ENCODE measurements around the gene ENHO. TPM values are rescaled to one million over a fixed set of nuclear protein-coding genes. Genes with fewer than 3 reads are reported as not detected.

Gene ENHO
- polyA plus RNA-seq, 1 donor (not counting 4 experiments of a cell fraction or from before 2014, with no cell fraction given) = not detected

GRCh38 chr9:34568133-34568532, 45.3 kb upstream of the ENHO start:
- Histone ChIP-seq H3K27me3 (ENCODE audit: control insufficient read depth, extremely low read depth, insufficient read depth, low read length) (peaks cover 50% of the 10 kb centered on the region), H3K9me3 (ENCODE audit: control insufficient read depth, low read depth, low read length) (no peaks in the 10 kb centered on the region), H3K9ac (ENCODE audit: control insufficient read depth, extremely low read depth, insufficient read depth, low read length) (no peak overlapping the region), H3K36me3 (ENCODE audit: control insufficient read depth in 2 of 2, extremely low read depth in 1 of 2, insufficient read depth in 2 of 2, low read length in 2 of 2) (no peaks in the 10 kb centered on the region), H3K4me3 (ENCODE audit: control insufficient read depth in 2 of 3, extremely low read depth in 1 of 3, insufficient read depth in 2 of 3, low read depth in 1 of 3, low read length in 3 of 3) (no peak overlapping the region), H2AFZ (ENCODE audit: control insufficient read depth, low read length) (no peak overlapping the region), H3K4me2 (ENCODE audit: control insufficient read depth, extremely low read depth, insufficient read depth, low read depth, low read length) (no peak overlapping the region), H4K20me1 (ENCODE audit: control insufficient read depth, extremely low read depth, insufficient read depth, low read length) (peaks cover 2% of the 10 kb centered on the region), H3K79me2 (ENCODE audit: control insufficient read depth, insufficient read depth, low read length) (no peaks in the 10 kb centered on the region), H3K4me1 (ENCODE audit: control insufficient read depth, extremely low read depth, insufficient read depth, low read length) (peaks cover 17% of the 10 kb centered on the region), H3K9me1 (ENCODE audit: control insufficient read depth, extremely low read depth, insufficient read depth, low read length) (no peaks in the 10 kb centered on the region), H3K27ac (ENCODE audit: control insufficient read depth, insufficient read depth, low read length) (no peak overlapping the region)
- FAIRE-seq (no peak), DNase-seq (ENCODE audit: low read depth, low spot score) (no peak)
- dilution Hi-C loops (cut with MboI; ENCODE audit: extremely low pct_ligation_motif_present, low sequenced_read_pairs) = no loop called here
- TF ChIP-seq EZH2 (IDR thresholded peaks at IDR 0.05; ENCODE audit: low read length) (no peak), CTCF (optimal IDR thresholded peaks at IDR 0.05 in 1 of 3, IDR thresholded peaks at IDR 0.05 in 1 of 3, conservative IDR thresholded peaks at IDR 0.05 in 1 of 3; ENCODE audit: extremely low read depth in 1 of 3, insufficient read depth in 2 of 3, low read length in 3 of 3) (no peak)

GRCh38 chr9:34566972-34567371, 44.2 kb upstream of the ENHO start:
- no peaks in the 10 kb centered on the region for H3K79me2 ChIP-seq (ENCODE audit: control insufficient read depth, insufficient read depth, low read length)
- DNase-seq (ENCODE audit: low read depth, low spot score) = no peak
- no peaks in the 10 kb centered on the region for H3K9me3 ChIP-seq (ENCODE audit: control insufficient read depth, low read depth, low read length)
- H3K27me3 ChIP-seq (ENCODE audit: control insufficient read depth, extremely low read depth, insufficient read depth, low read length) = peaks cover 50% of the 10 kb centered on the region
- no peaks in the 10 kb centered on the region for H3K36me3 ChIP-seq (ENCODE audit: control insufficient read depth in 2 of 2, extremely low read depth in 1 of 2, insufficient read depth in 2 of 2, low read length in 2 of 2)
- TF ChIP-seq CTCF (optimal IDR thresholded peaks at IDR 0.05 in 1 of 3, IDR thresholded peaks at IDR 0.05 in 1 of 3, conservative IDR thresholded peaks at IDR 0.05 in 1 of 3; ENCODE audit: extremely low read depth in 1 of 3, insufficient read depth in 2 of 3, low read length in 3 of 3) (no peak), EZH2 (IDR thresholded peaks at IDR 0.05; ENCODE audit: low read length) (no peak)
- dilution Hi-C loops (cut with MboI; ENCODE audit: extremely low pct_ligation_motif_present, low sequenced_read_pairs) = no loop called here
- no peak overlapping the region for H3K4me3 ChIP-seq (ENCODE audit: control insufficient read depth in 2 of 3, extremely low read depth in 1 of 3, insufficient read depth in 2 of 3, low read depth in 1 of 3, low read length in 3 of 3)
- no peak overlapping the region for H3K4me2 ChIP-seq (ENCODE audit: control insufficient read depth, extremely low read depth, insufficient read depth, low read depth, low read length)
- peaks cover 21% of the 10 kb centered on the region for H3K4me1 ChIP-seq (ENCODE audit: control insufficient read depth, extremely low read depth, insufficient read depth, low read length)
- FAIRE-seq = no peak
- H3K9ac ChIP-seq (ENCODE audit: control insufficient read depth, extremely low read depth, insufficient read depth, low read length) = no peak overlapping the region
- peaks cover 5% of the 10 kb centered on the region for H4K20me1 ChIP-seq (ENCODE audit: control insufficient read depth, extremely low read depth, insufficient read depth, low read length)
- no peak overlapping the region for H3K27ac ChIP-seq (ENCODE audit: control insufficient read depth, insufficient read depth, low read length)
- no peaks in the 10 kb centered on the region for H3K9me1 ChIP-seq (ENCODE audit: control insufficient read depth, extremely low read depth, insufficient read depth, low read length)
- H2AFZ ChIP-seq (ENCODE audit: control insufficient read depth, low read length) = no peak overlapping the region

Data from keratinocyte (primary cell).